ENCODE measurements around the gene CD48. TPM values are rescaled to one million over a fixed set of nuclear protein-coding genes. Genes with fewer than 3 reads are reported as not detected.

CD48 gene
- total RNA-seq, 1 experiment from 2014 or later = not detected

- no peak overlapping the region for H3K4me3 Mint-ChIP-seq (ENCODE audit: low read depth, unreplicated experiment)
- BruUV-seq (replicated peaks) = no TSS peak
- no peaks in the 10 kb centered on the region for H3K9me3 Mint-ChIP-seq (ENCODE audit: low read depth, unreplicated experiment)
- no peaks in the 10 kb centered on the region for H3K4me1 Mint-ChIP-seq (ENCODE audit: low read depth, unreplicated experiment)
- intact Hi-C loops (cut with micrococcal nuclease; ENCODE audit: unreplicated experiment) = no loop called here
- H3K27ac Mint-ChIP-seq (ENCODE audit: unreplicated experiment) = no peak overlapping the region
- no peaks in the 10 kb centered on the region for H3K36me3 Mint-ChIP-seq (ENCODE audit: insufficient read depth, unreplicated experiment)
- no peak for TF ChIP-seq CTCF (IDR thresholded peaks at IDR 0.05; ENCODE audit: unreplicated experiment)
- DNase-seq = no peak
- H3K27me3 Mint-ChIP-seq (ENCODE audit: unreplicated experiment) = peaks cover 29% of the 10 kb centered on the region
- CTCF ChIA-PET = interaction anchor here (0.6 to 1.3 kb wide), 4 partner anchors 13 to 494 kb away, joined by 3 to 4 read pairs (median 4); no protein-coding TSS in a partner anchor
These were observed 38.6 kb downstream of the CD48 start for GRCh38 chr1:160672789-160673695.

GRCh38 chr1:160671603-160672517 is 39.8 kb downstream of the CD48 start:
- Mint-ChIP-seq H3K36me3 (ENCODE audit: insufficient read depth, unreplicated experiment) (no peaks in the 10 kb centered on the region), H3K9me3 (ENCODE audit: low read depth, unreplicated experiment) (no peaks in the 10 kb centered on the region)
- intact Hi-C loops (cut with micrococcal nuclease; ENCODE audit: unreplicated experiment) = no loop called here

GRCh38 chr1:160670701-160671100 is 40.9 kb downstream of the CD48 start:
- Mint-ChIP-seq H3K9me3 (ENCODE audit: low read depth, unreplicated experiment) (no peaks in the 10 kb centered on the region), H3K4me3 (ENCODE audit: low read depth, unreplicated experiment) (no peak overlapping the region), H3K36me3 (ENCODE audit: insufficient read depth, unreplicated experiment) (no peaks in the 10 kb centered on the region), H3K27me3 (ENCODE audit: unreplicated experiment) (peaks cover 20% of the 10 kb centered on the region), H3K4me1 (ENCODE audit: low read depth, unreplicated experiment) (no peaks in the 10 kb centered on the region), H3K27ac (ENCODE audit: unreplicated experiment) (no peak overlapping the region)
- no peak for DNase-seq
- no TSS peak for BruUV-seq (replicated peaks)
- TF ChIP-seq CTCF (IDR thresholded peaks at IDR 0.05; ENCODE audit: unreplicated experiment) = no peak
- intact Hi-C loops (cut with micrococcal nuclease; ENCODE audit: unreplicated experiment) = no loop called here
- CTCF ChIA-PET = no interaction called here

More at GRCh38 chr1:160671603-160672517, 39.8 kb downstream of the CD48 start:
- peaks cover 17% of the 10 kb centered on the region for H3K27me3 Mint-ChIP-seq (ENCODE audit: unreplicated experiment)
- BruUV-seq (replicated peaks) = no TSS peak
- no peak overlapping the region for H3K4me3 Mint-ChIP-seq (ENCODE audit: low read depth, unreplicated experiment)
- DNase-seq = no peak
- H3K27ac Mint-ChIP-seq (ENCODE audit: unreplicated experiment) = no peak overlapping the region
- no peaks in the 10 kb centered on the region for H3K4me1 Mint-ChIP-seq (ENCODE audit: low read depth, unreplicated experiment)
- TF ChIP-seq CTCF (IDR thresholded peaks at IDR 0.05; ENCODE audit: unreplicated experiment) = no peak
- CTCF ChIA-PET = interaction anchor here (1.3 kb wide), 1 partner anchor 12 kb away, joined by 3 read pairs; no protein-coding TSS in a partner anchor

- no TSS peak for BruUV-seq (replicated peaks)
- no peak overlapping the region for H3K4me3 Mint-ChIP-seq (ENCODE audit: low read depth, unreplicated experiment)
- no peaks in the 10 kb centered on the region for H3K36me3 Mint-ChIP-seq (ENCODE audit: insufficient read depth, unreplicated experiment)
- intact Hi-C loops (cut with micrococcal nuclease; ENCODE audit: unreplicated experiment) = no loop called here
- H3K9me3 Mint-ChIP-seq (ENCODE audit: low read depth, unreplicated experiment) = no peaks in the 10 kb centered on the region
- CTCF ChIA-PET = interaction anchor here (0.7 kb wide), 1 partner anchor 321 kb away, joined by 3 read pairs; no protein-coding TSS in a partner anchor
- TF ChIP-seq CTCF (IDR thresholded peaks at IDR 0.05; ENCODE audit: unreplicated experiment) = no peak
- H3K27ac Mint-ChIP-seq (ENCODE audit: unreplicated experiment) = no peak overlapping the region
- no peak for DNase-seq
- H3K27me3 Mint-ChIP-seq (ENCODE audit: unreplicated experiment) = peaks cover 29% of the 10 kb centered on the region
- H3K4me1 Mint-ChIP-seq (ENCODE audit: low read depth, unreplicated experiment) = no peaks in the 10 kb centered on the region
These were observed 41.8 kb downstream of the CD48 start for GRCh38 chr1:160669802-160670201.
